Endothelial cell of umbilical vein (primary cell): ENCODE data around the gene SYT8. TPM values are rescaled to one million over a fixed set of nuclear protein-coding genes. Genes with fewer than 3 reads are reported as not detected.

Source experiments
- BruUV-seq: library from RNA; stranded (reverse); fragments of 400-500 nt; replicated peaks from 2 replicates; lab custom pipeline; 2021; lab: Mats Ljungman, UMichigan
- CTCF ChIA-PET: fragments of 300-600, 350-600 bp; sonication (Branson Sonifier 250); formaldehyde crosslinking; loops from one replicate; lab custom pipeline; 2021; ENCODE audit warnings: antibody characterized with exemption, inconsistent platforms; lab: Charles Lee
- POLR2A ChIA-PET: fragments of 300-600, 350-600 bp; sonication (Branson Sonifier 250); formaldehyde crosslinking; loops from one replicate; lab custom pipeline; 2021; ENCODE audit warnings: antibody characterized with exemption, inconsistent platforms; lab: Charles Lee
- DNase-seq: peaks from one replicate; pipeline ENCODE4 v3.0.0-alpha.2; 2011; ENCODE audit warnings: low read depth, low spot score
- FAIRE-seq: peaks from 2 replicates; lab custom pipeline; 2011; peaks lifted over from hg19 to GRCh38; lab: Jason Lieb, UNC
- H2AFZ ChIP-seq: 2 replicates; pipeline ENCODE4 v1.6.0; 2012; ENCODE audit warnings: low read depth, low read length, control low read depth, inconsistent platforms
- H3K27ac ChIP-seq: 2 replicates; pipeline ENCODE4 v1.5.1; 2011; ENCODE audit warnings: low read depth, mild to moderate bottlenecking, control low read depth, low read length, moderate library complexity; ENCODE audit not compliant: insufficient read depth
- H3K27me3 ChIP-seq, 2 experiments: 2 replicates each; pipeline versions ENCODE4 v1.6.0 to v1.6.1; 2011; ENCODE audit warnings: low read length in 2 of 2, mixed read lengths in 1 of 2; ENCODE audit not compliant: control insufficient read depth in 2 of 2, insufficient read depth in 2 of 2
- H3K36me3 ChIP-seq, 2 experiments: 2 replicates in 1 of 2; 3 replicates in 1 of 2; pipeline ENCODE4 v1.5.1; 2011; ENCODE audit warnings: low read length in 2 of 2, mild to moderate bottlenecking in 1 of 2, moderate library complexity in 1 of 2; ENCODE audit not compliant: control insufficient read depth in 2 of 2, insufficient read depth in 2 of 2; ENCODE audit errors: extremely low read depth in 1 of 2
- H3K4me1 ChIP-seq: 3 replicates; pipeline ENCODE4 v1.5.1; 2011; ENCODE audit warnings: mild to moderate bottlenecking, low read length; ENCODE audit not compliant: control insufficient read depth, insufficient read depth; ENCODE audit errors: extremely low read depth
- H3K4me2 ChIP-seq: 2 replicates; pipeline ENCODE4 v1.6.1; 2011; ENCODE audit warnings: low read length, control low read depth, mixed read lengths; ENCODE audit not compliant: insufficient read depth
- H3K4me3 ChIP-seq, 3 experiments: fragments of 200-600 bp in 1 of 3; sonication (generic), shearing (Covaris generic) in 1 of 3; replicated peaks in 1 of 3; 2 replicates each; pipeline ENCODE4 v1.5.1; 2011 to 2016; ENCODE audit warnings: control low read depth in 3 of 3, low read length in 3 of 3, mild to moderate bottlenecking in 2 of 3, inconsistent platforms in 1 of 3, low read depth in 1 of 3, moderate library complexity in 1 of 3; ENCODE audit not compliant: insufficient read depth in 1 of 3
- H3K79me2 ChIP-seq: 2 replicates; pipeline ENCODE4 v1.6.0; 2012; ENCODE audit warnings: low read length, inconsistent platforms; ENCODE audit not compliant: control insufficient read depth, insufficient read depth
- H3K9ac ChIP-seq: replicated peaks from 2 replicates; pipeline ENCODE3; 2011; ENCODE audit warnings: low read length, control low read depth; ENCODE audit not compliant: insufficient read depth; ENCODE audit errors: extremely low read depth
- H3K9me1 ChIP-seq: replicated peaks from 3 replicates; pipeline ENCODE4 v1.6.0; 2011; ENCODE audit warnings: mild to moderate bottlenecking, low read length; ENCODE audit not compliant: control insufficient read depth, insufficient read depth; ENCODE audit errors: extremely low read depth
- H3K9me3 ChIP-seq: replicated peaks from 2 replicates; pipeline ENCODE4 v1.5.1; 2012; ENCODE audit warnings: low read length, inconsistent platforms; ENCODE audit not compliant: control insufficient read depth, insufficient read depth
- H4K20me1 ChIP-seq: replicated peaks from 2 replicates; pipeline ENCODE3; 2011; ENCODE audit warnings: mild to moderate bottlenecking, low read length; ENCODE audit not compliant: control insufficient read depth, insufficient read depth; ENCODE audit errors: extremely low read depth
- CTCF ChIP-seq, 2 donors: IDR thresholded peaks; 1 replicate in 1 of 2; 2 replicates in 1 of 2; pipeline ENCODE4 v1.5.1; 2011; ENCODE audit warnings: low read length in 2 of 2, mild to moderate bottlenecking in 2 of 2, moderate library complexity in 2 of 2, control low read depth in 1 of 2, inconsistent platforms in 1 of 2, low read depth in 1 of 2; ENCODE audit not compliant: insufficient read depth in 1 of 2; ENCODE audit errors: extremely low read depth in 1 of 2
- EZH2 ChIP-seq: IDR thresholded peaks from 2 replicates; pipeline ENCODE4 v1.6.1; 2012; ENCODE audit warnings: borderline replicate concordance, low read depth, mild to moderate bottlenecking, moderate library complexity, low read length, inconsistent platforms; ENCODE audit not compliant: severe bottlenecking
- FOS ChIP-seq: IDR thresholded peaks from 2 replicates; pipeline ENCODE4 v1.6.1; 2011; ENCODE audit warnings: mild to moderate bottlenecking, low read length, moderate library complexity, borderline replicate concordance; ENCODE audit not compliant: insufficient read depth
- GATA2 ChIP-seq: IDR thresholded peaks from 2 replicates; pipeline ENCODE4 v1.7.0; 2011; ENCODE audit warnings: low read depth, mild to moderate bottlenecking, moderate library complexity, mixed read lengths, low read length; ENCODE audit not compliant: insufficient read length, insufficient read depth
- JUN ChIP-seq: IDR thresholded peaks from 2 replicates; pipeline ENCODE4 v1.6.1; 2011; ENCODE audit warnings: borderline replicate concordance, low read depth; ENCODE audit not compliant: insufficient read length, insufficient read depth
- MAX ChIP-seq: IDR thresholded peaks from 2 replicates; pipeline ENCODE4 v1.6.1; 2011; ENCODE audit not compliant: insufficient read depth, insufficient read length
- MYC ChIP-seq: IDR thresholded peaks from one replicate; pipeline ENCODE4 v1.6.1; 2011; ENCODE audit warnings: mild to moderate bottlenecking, low read depth, low read length
- POLR2A ChIP-seq: IDR thresholded peaks from 2 replicates; pipeline ENCODE4 v1.6.1; 2012; ENCODE audit warnings: low read depth, mild to moderate bottlenecking, control low read depth, low read length
- POLR2AphosphoS5 ChIP-seq: IDR thresholded peaks from 2 replicates; pipeline ENCODE4 v1.6.1; 2012; ENCODE audit warnings: low read depth, mild to moderate bottlenecking, control low read depth, low read length, moderate library complexity; ENCODE audit not compliant: insufficient read depth
- dilution Hi-C: fragments of 300-500 bp; cut with MboI; formaldehyde crosslinking; loops from one replicate; pipeline ENCODE4 v1.15.0; 2019; ENCODE audit warnings: low sequenced_read_pairs; ENCODE audit not compliant: extremely low pct_ligation_motif_present
- intact Hi-C: fragments of 100-400 bp; cut with micrococcal nuclease; formaldehyde crosslinking; loops from one replicate; pipeline ENCODE4 v1.10.0; 2022
- polyA plus RNA-seq, 4 experiments: library from polyadenylated mRNA; depleted of rRNA in 3 of 4; stranded (reverse) in 3 of 4; unstranded in 1 of 4; fragments of >200 nt; gene quantifications; 2 replicates each; pipeline versions ENCODE4 v1.2.1 to v1.2.3, GENCODE V29; 2011 to 2012; ENCODE audit warnings: missing spikeins in 1 of 4
- total RNA-seq: library from RNA; stranded (reverse); gene quantifications from 2 replicates; pipeline ENCODE4 v1.2.3, GENCODE V29; 2021

Gene SYT8
- total and polyA plus RNA-seq, 2 donors (not counting 3 experiments of a cell fraction or from before 2014, with no cell fraction given): not detected

- Histone ChIP-seq H2AFZ (no peak overlapping the region), H3K4me2 (no peak overlapping the region), H4K20me1 (no peaks in the 10 kb centered on the region), H3K4me3 (no peak overlapping the region), H3K27ac (no peak overlapping the region), H3K9me1 (no peaks in the 10 kb centered on the region), H3K27me3 (no peaks in the 10 kb centered on the region), H3K9ac (no peak overlapping the region), H3K9me3 (no peaks in the 10 kb centered on the region), H3K4me1 (peaks cover 3% of the 10 kb centered on the region), H3K79me2 (no peaks in the 10 kb centered on the region), H3K36me3 (no peaks in the 10 kb centered on the region)
- FAIRE-seq: no peak
- TF ChIP-seq GATA2 (no peak), POLR2AphosphoS5 (no peak), MYC (no peak), CTCF (IDR thresholded peaks at IDR 0.05; ENCODE audit: extremely low read depth in 1 of 2, insufficient read depth in 1 of 2, low read depth in 1 of 2, low read length in 2 of 2) (no peak), EZH2 (no peak), POLR2A (no peak), MAX (no peak), FOS (no peak), JUN (no peak)
- ChIA-PET POLR2A (no interaction called here), CTCF (interaction anchor here (0.9 to 5.4 kb wide), 7 partner anchors 54 to 175 kb away, joined by 3 to 50 read pairs (median 6); no protein-coding TSS in a partner anchor)
- BruUV-seq: no TSS peak
- intact Hi-C loops (no loop called here), dilution Hi-C loops (no loop called here)
- DNase-seq: no peak
These were observed 6.9 kb upstream of the SYT8 start for GRCh38 chr11:1827931-1828330.
